Parathyroid adenoma (tissue), 2 donors: ENCODE data around the gene PEX6.
A peak's percentile ranks its signal among the peaks of the same experiment; 100 is the strongest.
"Not testable (repeated sequence)": the region's sequence is repeated elsewhere in the genome, so short reads cannot be mapped to it uniquely, and the experiment has no call there.

ENCODE experiments used
- H2AFZ ChIP-seq: fragments of 300-600 bp; sonication (generic); one replicate; pipeline ENCODE4 v1.7.0; 2017; ENCODE audit warnings: antibody characterized with exemption, mild to moderate bottlenecking
- H3K27ac ChIP-seq: fragments of 300-600 bp; sonication (generic); one replicate; pipeline ENCODE4 v1.7.0; 2017
- H3K27me3 ChIP-seq: fragments of 300-600 bp; sonication (generic); one replicate; pipeline ENCODE4 v1.7.0; 2017; ENCODE audit warnings: low read length; ENCODE audit not compliant: control insufficient read depth, insufficient read depth
- H3K36me3 ChIP-seq: fragments of 300-600 bp; sonication (generic); one replicate; pipeline ENCODE4 v1.7.0; 2017; ENCODE audit warnings: low read length; ENCODE audit not compliant: control insufficient read depth, insufficient read depth
- H3K4me1 ChIP-seq: fragments of 300-600 bp; sonication (generic); one replicate; pipeline ENCODE4 v1.7.0; 2017; ENCODE audit warnings: control low read depth
- H3K4me2 ChIP-seq: fragments of 300-600 bp; sonication (generic); one replicate; pipeline ENCODE4 v1.7.0; 2017; ENCODE audit warnings: low read length
- H3K4me3 ChIP-seq: fragments of 300-600 bp; sonication (generic); one replicate; pipeline ENCODE4 v1.7.0; 2017; ENCODE audit warnings: low read depth, low read length
- H3K79me2 ChIP-seq: fragments of 300-600 bp; sonication (generic); one replicate; pipeline ENCODE4 v1.7.0; 2017; ENCODE audit warnings: control low read depth
- H3K9ac ChIP-seq: fragments of 300-600 bp; sonication (generic); one replicate; pipeline ENCODE4 v1.7.0; 2017; ENCODE audit warnings: mild to moderate bottlenecking
- H3K9me3 ChIP-seq: fragments of 300-600 bp; sonication (generic); one replicate; pipeline ENCODE4 v1.7.0; 2017; ENCODE audit warnings: low read length; ENCODE audit not compliant: control insufficient read depth
- TF ChIP-seq, protein P1 (sequence below): fragments of 300-600 bp; sonication (generic); IDR thresholded peaks from one replicate; pipeline ENCODE4 v1.7.0; 2017; ENCODE audit warnings: antibody characterized with exemption, mild to moderate bottlenecking
- donor health status: primary hyperparathyroidism.

PEX6 gene

DNA sequence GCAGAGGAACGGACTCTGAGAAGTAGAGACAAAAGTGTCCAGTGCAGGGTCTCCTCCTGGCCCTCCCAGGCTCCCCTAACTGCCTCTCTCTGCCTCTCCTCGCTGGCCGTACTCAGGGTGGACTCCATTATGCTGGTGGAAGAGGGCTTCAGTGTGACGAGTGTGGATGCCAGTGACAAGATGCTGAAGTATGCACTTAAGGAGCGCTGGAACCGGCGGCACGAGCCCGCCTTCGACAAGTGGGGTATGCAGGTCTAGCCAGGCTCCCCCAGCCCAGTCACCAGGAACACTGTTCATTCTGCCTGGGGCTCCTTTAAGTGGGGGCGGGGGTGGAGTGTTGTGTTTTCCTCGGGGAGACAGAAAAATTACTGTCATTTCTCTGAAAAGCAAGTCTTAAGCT lies 16.9 kb downstream of the PEX6 start:
- no peak overlapping the region for H3K27ac ChIP-seq

DNA sequence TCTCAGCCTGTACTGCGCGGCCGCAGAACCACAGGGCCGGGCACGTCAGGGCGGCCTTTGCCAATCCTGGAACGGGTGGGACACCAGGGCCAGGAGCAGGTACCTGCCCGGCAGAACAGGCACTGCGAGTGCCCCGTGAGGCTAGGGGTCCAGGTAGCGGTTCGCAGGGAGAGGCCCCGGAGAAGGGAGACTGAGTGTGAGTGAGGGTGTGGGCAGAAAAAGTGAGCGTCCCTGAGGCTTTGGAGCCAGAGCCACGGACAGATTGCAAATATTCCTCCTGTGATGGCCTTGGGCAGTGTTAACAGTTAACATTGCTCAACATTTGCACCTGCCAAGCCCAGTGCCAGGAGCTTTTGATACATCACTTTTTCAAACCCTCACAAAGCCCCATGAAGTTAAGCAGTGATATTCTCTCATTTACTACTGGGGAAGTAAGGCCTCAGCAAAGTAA lies 17.9 kb downstream of the PEX6 start:
- Histone ChIP-seq H3K79me2 (no peaks in the 10 kb centered on the region), H3K4me3 (peak overlapping the region; percentile 55), H3K9me3 (no peaks in the 10 kb centered on the region), H3K9ac (no peak overlapping the region), H3K27ac (no peak overlapping the region), H2AFZ (peak overlapping the region; percentile 95), H3K27me3 (no peaks in the 10 kb centered on the region), H3K4me1 (peaks cover 2% of the 10 kb centered on the region), H3K4me2 (peak overlapping the region; percentile 98), H3K36me3 (no peaks in the 10 kb centered on the region)
- TF ChIP-seq, protein P1, sequence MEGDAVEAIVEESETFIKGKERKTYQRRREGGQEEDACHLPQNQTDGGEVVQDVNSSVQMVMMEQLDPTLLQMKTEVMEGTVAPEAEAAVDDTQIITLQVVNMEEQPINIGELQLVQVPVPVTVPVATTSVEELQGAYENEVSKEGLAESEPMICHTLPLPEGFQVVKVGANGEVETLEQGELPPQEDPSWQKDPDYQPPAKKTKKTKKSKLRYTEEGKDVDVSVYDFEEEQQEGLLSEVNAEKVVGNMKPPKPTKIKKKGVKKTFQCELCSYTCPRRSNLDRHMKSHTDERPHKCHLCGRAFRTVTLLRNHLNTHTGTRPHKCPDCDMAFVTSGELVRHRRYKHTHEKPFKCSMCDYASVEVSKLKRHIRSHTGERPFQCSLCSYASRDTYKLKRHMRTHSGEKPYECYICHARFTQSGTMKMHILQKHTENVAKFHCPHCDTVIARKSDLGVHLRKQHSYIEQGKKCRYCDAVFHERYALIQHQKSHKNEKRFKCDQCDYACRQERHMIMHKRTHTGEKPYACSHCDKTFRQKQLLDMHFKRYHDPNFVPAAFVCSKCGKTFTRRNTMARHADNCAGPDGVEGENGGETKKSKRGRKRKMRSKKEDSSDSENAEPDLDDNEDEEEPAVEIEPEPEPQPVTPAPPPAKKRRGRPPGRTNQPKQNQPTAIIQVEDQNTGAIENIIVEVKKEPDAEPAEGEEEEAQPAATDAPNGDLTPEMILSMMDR = no peak

More for the DNA sequence above, 16.9 kb downstream of the PEX6 start:
- Histone ChIP-seq H3K27me3 (no peaks in the 10 kb centered on the region), H3K79me2 (no peaks in the 10 kb centered on the region), H3K36me3 (no peaks in the 10 kb centered on the region), H3K4me1 (peaks cover 2% of the 10 kb centered on the region), H3K9ac (no peak overlapping the region), H3K4me3 (no peak overlapping the region), H3K9me3 (no peaks in the 10 kb centered on the region), H2AFZ (no peak overlapping the region), H3K4me2 (no peak overlapping the region)
- TF ChIP-seq, protein P1 = no peak

DNA sequence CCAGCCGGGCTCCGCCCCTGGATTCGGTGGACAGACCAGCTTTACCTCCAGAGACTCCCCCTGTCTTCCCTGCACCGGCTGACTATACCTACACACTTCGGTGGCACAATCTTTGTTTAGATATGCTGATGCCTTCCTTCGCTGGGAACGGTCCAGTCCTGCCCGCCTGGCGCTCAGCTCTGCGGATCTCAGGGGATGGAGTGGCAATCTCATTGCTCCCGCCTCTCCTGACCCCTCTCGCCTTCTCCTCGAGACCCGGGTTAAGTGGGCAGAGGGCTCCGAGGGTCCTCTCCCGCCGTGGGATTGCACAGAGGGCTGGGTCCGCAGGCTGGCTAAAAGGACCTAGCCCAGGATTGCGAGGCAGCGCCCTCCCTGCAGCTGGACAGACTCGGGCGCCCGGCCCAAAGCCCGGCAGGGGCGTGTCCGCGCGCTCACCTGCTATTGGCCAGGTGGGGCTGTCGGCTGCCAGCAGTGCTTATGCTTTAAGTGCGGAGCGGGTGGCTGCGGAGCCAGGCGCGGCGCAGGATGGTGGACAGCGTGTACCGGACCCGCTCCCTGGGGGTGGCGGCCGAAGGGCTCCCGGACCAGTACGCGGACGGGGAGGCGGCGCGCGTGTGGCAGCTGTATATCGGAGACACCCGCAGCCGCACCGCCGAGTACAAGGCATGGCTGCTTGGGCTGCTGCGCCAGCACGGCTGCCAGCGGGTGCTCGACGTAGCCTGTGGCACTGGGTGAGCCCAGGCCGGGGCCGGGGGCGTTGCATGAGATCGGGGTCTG lies 18.6 kb downstream of the PEX6 start, which contains the start of gene GNMT:
TSS of gene GNMT (plus strand) at position 512 of the 777 bp plus-strand sequence. CDS start at position 526, 14 bp downstream.
- Histone ChIP-seq H3K4me3 (peak within 1 kb of the TSS; percentile 55), H3K9ac (no peak within 1 kb of the TSS), H3K4me2 (peak within 1 kb of the TSS; percentile 98), H3K27ac (no peak within 1 kb of the TSS), H3K36me3 (no peaks in the 10 kb centered on the region), H3K27me3 (no peaks in the 10 kb centered on the region), H3K4me1 (peaks cover 2% of the 10 kb centered on the region), H3K9me3 (no peaks in the 10 kb centered on the region), H2AFZ (peak within 1 kb of the TSS; percentile 95), H3K79me2 (no peaks in the 10 kb centered on the region)
- TF ChIP-seq, protein P1 = no peak

DNA sequence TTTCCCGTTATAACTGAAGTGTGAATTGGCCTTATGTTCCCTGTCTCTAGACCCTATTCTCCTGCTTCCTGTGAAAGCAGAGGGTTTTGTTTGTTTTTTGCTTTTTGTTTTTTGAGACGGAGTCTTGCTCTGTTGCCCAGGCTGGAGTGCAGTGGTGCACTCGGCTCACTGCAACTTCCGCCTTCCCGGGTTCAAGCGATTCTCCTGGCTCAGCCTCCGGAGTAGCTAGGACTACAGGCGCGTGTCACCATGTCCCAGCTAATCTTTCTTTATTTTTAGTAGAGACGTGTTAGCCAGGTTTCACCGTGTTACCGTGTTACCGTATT lies 19.1 kb downstream of the PEX6 start:
- no peaks in the 10 kb centered on the region for H3K36me3 ChIP-seq
- no peak overlapping the region for H3K27ac ChIP-seq
- peak overlapping the region; percentile 98 for H3K4me2 ChIP-seq
- no peaks in the 10 kb centered on the region for H3K79me2 ChIP-seq
- no peak overlapping the region for H3K9ac ChIP-seq
- no peaks in the 10 kb centered on the region for H3K27me3 ChIP-seq
- H3K9me3 ChIP-seq = no peaks in the 10 kb centered on the region
- peak overlapping the region; percentile 55 for H3K4me3 ChIP-seq
- H2AFZ ChIP-seq = peak overlapping the region; percentile 95
- peaks cover 2% of the 10 kb centered on the region for H3K4me1 ChIP-seq
- TF ChIP-seq, protein P1 = no peak

DNA sequence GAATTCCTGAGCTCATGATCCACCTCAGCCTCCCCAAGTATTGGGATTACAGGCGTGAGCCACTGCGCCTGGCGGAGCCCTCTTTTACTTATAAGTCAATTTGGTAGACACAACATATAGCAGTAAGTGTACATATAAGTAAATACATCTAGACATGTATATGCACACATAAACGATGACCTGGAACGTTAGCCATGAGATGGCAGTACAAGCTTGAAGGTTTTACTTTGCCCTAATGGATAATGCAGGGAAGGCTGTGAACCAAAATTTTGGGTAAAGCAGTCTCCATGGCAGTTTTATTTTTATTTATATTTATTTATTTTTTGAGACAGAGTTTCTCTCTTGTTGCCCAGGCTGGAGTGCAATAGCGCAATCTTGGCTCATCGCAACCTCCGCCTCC lies 20.9 kb downstream of the PEX6 start:
- Histone ChIP-seq H3K9ac (no peak overlapping the region), H3K79me2 (no peaks in the 10 kb centered on the region), H3K27me3 (no peaks in the 10 kb centered on the region), H3K27ac (no peak overlapping the region), H3K4me2 (no peak overlapping the region), H3K4me3 (no peak overlapping the region), H3K36me3 (no peaks in the 10 kb centered on the region), H3K9me3 (no peaks in the 10 kb centered on the region), H2AFZ (no peak overlapping the region), H3K4me1 (peaks cover 2% of the 10 kb centered on the region)
- TF ChIP-seq, protein P1 = no peak

DNA sequence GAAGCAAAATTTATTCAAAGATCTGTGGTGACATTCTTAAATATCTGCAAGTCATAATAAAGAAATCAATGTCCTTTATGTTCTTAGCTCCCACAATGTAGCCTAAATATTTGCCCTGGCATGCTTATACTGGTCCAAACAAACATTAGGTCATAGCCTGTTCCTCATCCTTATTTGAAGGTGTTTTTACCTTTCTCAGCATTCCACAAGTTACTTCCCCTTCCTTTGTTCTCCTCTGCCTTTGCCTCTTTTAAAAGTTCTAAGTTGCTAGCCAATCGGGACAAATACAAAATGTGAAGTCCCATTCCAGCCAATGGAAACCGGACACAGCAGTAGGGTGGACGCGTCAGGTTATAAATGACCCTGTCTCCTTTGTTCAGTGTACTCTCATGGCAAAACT lies 24.6 kb downstream of the PEX6 start:
- not testable (repeated sequence) for H3K9me3 ChIP-seq, H2AFZ ChIP-seq, H3K27ac ChIP-seq, H3K4me3 ChIP-seq, H3K4me1 ChIP-seq, H3K27me3 ChIP-seq, H3K79me2 ChIP-seq, H3K4me2 ChIP-seq, H3K36me3 ChIP-seq, H3K9ac ChIP-seq
